Femur (tissue), 1 donor: ENCODE results near the gene CENPO.

Experiments
- DNase-seq: peaks from one replicate; pipeline ENCODE4 v3.0.0-alpha.2; 2017

The CENPO gene, protein sequence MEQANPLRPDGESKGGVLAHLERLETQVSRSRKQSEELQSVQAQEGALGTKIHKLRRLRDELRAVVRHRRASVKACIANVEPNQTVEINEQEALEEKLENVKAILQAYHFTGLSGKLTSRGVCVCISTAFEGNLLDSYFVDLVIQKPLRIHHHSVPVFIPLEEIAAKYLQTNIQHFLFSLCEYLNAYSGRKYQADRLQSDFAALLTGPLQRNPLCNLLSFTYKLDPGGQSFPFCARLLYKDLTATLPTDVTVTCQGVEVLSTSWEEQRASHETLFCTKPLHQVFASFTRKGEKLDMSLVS

DNA sequence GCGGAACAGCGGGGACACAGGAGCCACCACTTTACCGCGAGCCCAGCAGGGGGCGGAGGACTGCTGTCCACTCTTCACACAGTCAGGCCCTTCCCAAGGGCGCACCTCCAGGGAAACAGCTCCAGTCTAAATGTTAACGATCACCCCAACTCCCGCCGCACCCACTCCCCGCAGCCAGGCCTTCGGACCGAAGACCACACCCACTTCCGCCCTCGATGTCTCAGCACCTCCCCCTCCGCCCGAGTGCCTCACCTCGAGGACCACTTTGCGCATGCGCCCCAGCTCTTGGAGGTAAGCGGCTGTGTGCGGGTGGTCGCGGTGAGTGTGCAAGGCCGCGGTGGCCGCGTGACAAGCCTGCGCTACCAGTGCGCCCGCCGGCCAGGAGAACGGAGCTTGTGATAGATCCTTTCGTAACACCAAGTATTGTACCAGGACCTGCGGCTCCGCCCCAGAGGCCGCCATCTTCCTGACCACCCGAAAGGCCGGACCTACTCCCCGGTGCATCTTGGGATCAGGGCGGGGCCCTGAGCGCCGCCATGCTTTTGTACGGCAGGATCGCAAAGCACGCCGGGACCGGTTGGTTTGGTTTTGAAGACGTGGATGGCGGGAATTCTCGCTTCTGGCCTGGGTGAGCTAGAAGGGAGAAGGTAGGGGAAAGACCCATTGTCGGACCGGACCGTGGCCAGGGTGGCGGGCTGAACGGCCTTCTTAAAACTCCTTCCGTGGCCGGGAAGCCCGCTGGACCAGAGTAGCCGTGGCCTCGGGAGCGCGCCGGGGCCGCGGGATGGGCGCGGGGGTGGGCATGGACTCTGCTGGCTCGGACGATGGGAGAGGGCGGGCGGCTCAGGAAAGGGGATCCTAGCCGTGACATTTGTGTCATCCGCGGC lies at the start of gene CENPO, which contains the start of gene PTRHD1:
CENPO (plus strand) TSS at position 552 of the 887 bp plus-strand sequence. CDS start 495 bp downstream, outside the sequence.
PTRHD1 (minus strand) TSS at position 518 of the 887 bp plus-strand sequence; CDS start at position 504, 14 bp downstream.
- DNase-seq: peak; percentile 98

DNA sequence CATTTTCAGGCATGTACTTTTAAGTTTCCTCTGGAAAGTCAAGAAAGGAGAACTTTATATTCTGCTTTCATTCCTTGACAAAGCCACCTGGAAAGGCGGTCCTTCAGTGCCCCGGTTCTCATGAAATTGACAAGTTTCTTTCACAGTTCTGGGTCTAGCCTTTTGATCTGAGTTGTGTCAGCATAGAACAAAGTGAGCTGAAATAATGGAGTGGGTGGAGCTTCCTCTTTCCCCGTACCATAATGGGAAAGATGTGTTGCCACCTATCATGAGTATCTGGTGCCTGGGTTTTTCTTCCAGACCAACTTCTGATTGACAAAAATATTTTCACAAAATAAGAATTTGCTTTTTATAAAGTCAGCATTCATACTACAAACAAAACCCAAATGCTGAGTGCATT lies 49.3 kb upstream of the CENPO start:
- DNase-seq: no peak

DNA sequence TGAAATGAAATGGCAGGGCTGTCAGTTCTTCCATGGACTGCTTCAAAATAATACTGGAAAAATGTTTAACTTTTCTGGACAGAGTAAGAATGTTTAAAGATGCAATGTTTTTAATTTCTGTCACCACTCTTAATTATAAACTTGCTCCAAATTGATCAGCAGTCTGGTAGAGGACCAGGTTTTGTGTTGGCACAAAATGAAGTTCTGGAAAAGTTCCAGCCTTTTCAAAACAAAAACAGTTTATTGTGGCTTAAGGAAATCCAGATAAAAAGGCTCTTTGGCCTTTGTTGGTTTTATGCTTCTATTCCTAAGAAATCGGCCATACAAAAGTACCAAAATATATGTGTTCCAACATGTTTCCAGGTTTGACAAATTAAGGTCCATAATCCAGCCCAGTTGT lies 48.9 kb upstream of the CENPO start:
- DNase-seq: no peak

DNA sequence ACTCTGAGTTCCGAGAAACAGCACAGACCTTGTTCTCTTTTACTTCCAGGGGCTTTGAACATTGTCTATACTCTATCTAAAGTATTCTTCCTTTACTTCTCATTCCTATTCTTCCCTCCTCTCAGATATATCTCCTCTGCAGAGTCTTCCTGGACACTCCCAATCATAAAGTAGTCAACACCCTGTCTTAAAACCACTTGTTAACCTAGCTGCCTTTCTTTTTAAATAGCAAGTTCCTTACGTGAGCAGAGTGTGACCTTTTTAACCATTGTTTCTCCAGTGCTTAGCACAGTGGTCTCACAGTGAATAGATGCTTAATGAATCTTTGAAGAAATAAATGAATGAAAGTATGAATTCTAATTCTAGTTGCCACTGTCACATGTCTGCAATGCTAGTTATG lies 47.4 kb upstream of the CENPO start:
- no peak for DNase-seq

DNA sequence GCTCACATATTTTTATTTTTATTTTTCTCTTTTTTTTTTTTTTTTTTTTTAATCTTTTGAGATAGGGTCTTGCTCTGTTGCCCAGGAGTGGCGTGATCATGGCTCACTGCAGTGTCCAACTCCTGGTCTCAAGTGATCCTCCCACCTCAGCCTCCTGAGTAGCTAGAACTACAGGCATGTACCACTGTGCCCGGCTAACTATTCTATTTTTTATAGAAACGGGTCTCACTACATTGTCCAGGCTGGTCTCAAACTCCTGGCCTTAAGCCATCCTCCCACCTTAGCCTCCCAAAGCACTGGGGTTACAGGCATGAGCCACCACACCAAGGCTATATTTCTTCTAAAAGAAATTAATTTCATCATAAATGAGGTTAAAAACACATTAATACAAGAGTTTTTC lies 45.9 kb upstream of the CENPO start:
- DNase-seq: no peak

DNA sequence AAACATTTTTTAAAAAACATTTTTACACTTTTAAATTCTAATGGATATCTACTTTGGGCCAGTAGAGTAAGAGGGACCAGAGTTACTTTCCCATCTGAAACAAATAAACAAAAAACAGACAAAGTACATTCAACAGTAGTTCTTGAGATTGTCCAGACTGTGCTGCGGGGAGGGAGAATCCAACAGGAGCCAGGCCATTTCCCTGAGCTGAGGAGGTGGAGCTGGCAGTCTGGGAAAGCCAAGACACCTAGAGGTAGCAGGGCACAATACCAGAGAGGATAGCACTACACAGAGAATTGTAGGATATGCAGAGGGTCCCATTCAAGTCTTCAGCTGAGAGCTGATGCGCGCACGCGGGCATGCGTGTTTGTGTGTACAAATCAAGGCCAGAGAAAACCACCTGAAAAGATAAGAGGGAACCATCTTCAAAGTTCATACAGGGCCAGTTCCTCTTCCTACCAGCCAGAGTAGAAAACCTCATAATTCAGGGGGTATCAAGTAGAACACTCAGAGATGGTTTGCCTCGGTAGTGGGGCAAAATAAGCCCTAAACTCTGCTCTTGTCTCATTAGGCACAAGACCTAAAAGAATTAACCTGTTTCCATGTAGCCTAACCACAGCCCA lies 44.0 kb upstream of the CENPO start:
- no peak for DNase-seq

DNA sequence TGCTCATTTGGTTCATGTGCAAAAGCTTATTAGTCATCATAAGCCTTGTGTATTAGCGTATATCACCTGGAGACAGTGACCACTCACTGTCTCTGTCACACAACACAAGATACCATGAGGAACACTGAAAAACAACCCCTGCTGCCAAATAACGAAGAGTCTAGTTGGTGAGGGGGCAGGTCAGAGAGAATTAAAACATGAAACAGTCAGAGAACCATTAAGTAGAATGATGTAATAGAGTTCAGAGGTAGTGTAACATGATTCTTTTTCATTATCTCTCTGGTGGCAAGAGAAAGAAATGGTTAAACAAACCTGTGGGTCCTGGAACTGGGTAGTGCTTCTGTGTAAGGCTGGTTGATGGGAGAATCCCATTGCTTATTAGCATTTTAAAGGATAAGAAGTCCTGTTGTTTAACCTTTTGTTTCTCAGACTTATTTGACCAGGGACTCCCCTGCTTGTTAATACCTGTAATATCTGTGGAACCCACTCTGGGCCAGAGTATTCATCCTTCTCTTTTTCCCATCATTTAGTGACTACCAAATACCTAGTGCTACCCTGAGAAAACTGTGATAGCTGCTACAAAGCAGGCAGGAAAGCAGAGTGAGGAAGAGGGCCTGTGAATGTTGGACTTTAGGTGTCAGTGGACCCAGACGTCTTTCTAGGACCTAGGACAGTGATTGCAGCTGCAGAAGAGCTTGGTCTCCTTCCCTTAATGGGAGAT lies 38.1 kb upstream of the CENPO start:
- DNase-seq: no peak

DNA sequence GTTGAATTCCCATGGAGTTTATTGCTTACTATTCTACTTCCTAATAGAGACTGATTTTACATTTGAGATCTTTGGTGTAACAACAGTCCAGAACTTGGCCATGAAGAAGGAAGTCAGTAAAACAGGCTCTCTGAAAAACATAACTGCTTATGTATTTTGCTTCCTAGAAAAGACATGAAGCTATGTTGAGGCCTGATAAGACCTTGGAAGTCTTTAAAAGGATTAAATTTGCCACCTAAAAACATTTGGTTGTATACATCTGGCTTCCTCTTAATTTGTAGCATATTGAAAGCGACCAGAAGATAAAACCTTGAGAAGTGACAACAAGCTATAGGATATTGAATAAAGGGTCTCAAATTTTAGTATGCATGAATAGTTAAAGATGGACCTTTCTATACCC lies 36.4 kb upstream of the CENPO start:
- no peak for DNase-seq

DNA sequence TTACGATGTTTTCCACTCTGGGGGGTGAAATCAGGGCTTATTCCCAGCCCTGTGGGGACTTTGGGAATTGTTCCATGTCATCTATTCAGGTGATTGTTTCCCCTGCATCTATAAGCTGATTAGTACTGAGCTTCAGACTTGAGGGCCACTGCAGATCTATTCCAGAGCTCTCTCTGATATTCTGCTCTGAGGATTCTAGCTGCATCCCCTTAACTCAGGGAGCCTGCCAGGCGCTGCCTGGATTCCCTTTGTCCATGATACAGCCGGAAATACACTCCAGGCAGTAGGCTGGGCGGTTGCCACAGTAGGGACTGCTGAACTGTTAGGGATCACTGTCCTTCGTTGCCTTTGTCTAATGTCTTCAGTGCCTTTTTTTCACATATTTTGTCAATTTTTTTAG lies 31.4 kb upstream of the CENPO start:
- DNase-seq: no peak

DNA sequence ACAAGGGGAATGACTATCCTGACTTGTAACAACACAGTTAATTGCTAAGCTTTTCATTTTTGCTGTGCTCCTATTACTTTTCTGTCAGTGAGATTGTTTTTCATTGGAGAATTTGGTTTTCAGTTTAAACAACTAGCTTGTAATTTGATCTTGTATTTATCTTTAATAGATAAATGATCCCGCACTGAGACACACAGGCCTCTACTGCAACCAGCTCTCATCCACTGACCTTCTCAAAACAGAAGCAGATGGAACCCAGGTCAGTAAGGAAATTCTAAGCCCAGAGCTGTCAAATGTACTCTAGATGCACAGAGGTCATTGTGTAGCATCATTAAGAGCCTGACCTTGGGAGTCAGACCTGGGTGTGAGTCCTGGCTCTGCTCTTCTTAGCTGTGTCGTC lies 30.7 kb upstream of the CENPO start:
- no peak for DNase-seq

DNA sequence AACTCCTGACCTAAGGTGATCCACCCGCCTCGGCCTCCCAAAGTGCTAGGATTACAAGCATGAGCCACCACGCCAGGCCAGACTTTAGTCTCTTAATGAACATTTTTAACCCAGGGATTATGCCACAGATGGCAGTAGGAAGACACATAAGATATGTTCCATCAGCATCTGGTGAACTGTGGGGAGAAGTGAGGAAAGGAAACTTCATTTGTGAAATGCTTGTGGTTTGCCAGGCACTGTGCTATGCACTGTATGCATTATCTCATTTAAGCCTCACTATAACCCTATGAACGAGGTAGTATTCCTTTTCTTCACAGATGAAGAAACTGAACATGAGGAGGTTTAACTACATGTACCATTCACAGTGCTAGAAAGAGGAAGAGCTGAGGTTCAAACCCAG lies 29.4 kb upstream of the CENPO start:
- DNase-seq: no peak

DNA sequence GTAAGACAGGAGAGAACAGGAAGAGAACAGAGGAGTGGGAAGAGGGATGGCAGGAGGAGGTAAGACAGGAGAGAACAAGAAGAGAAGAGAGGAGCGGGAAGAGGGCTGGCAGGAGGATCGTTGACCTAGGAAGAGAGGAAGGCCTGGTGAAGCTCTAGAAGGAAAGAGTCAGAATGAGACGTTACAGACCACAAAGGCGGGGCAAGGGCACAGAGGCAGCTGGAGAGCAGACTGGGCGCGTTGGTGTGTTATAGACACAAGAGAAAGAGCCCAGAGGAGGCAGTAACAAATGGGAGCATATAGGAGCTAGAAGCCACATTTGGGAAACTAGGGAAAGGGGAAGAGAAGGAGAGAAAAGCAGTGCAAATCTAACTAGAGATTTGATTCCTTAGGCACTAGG lies 26.6 kb upstream of the CENPO start:
- peak; percentile 44 for DNase-seq

DNA sequence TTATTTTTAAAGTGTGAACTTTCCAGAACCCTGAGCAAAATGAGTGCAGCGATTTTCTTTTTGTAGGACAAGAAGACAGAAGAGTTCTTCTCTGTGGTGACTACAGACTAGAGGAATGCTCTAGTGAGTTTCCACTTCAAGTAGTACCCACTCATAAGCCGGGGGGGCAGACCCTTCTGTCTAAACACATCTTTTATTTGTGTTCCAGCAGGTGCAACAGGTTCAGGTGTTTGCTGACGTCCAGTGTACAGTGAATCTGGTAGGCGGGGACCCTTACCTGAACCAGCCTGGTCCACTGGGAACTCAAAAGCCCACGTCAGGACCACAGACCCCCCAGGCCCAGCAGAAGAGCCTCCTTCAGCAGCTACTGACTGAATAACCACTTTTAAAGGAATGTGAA lies 25.2 kb upstream of the CENPO start:
- no peak for DNase-seq

DNA sequence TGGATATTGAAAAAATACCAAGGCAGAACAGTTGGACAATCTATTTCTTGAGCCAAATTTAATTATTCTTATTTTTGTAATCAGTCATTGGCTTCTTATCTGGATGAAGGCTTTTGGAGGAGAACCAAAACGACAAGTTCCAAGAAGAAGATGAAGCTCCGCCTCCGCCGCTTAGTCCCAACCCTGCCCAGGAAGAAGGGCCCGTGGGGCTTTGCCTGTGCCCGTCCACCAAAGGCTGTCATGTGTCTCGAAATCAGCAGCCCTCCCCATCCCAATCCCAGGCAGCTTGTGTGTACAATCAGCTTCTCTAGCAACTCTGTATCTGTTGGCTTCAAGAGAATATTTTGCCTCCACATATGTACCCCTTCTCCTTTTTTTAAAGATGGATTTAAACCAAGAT lies 24.6 kb upstream of the CENPO start:
- DNase-seq: no peak

DNA sequence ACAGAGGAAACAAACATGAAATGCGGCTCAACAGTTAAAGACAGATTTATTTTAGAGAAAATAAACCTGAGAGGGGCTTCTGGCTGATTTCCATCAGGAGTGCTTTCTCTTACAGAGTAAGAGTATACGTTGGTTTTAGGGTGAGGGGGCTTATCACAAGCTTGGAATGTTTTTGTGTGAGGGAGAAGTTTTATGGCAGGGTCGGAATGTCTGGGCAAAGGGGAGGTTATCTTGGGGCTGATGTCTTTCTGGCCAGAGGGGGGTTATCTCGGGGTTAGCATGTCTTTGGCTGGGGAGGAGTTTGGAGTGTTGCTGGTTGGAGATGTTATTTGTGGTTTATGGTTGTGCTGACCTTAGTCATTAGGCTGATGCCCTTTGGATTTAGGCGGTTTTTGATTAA lies 22.2 kb upstream of the CENPO start:
- no peak for DNase-seq

DNA sequence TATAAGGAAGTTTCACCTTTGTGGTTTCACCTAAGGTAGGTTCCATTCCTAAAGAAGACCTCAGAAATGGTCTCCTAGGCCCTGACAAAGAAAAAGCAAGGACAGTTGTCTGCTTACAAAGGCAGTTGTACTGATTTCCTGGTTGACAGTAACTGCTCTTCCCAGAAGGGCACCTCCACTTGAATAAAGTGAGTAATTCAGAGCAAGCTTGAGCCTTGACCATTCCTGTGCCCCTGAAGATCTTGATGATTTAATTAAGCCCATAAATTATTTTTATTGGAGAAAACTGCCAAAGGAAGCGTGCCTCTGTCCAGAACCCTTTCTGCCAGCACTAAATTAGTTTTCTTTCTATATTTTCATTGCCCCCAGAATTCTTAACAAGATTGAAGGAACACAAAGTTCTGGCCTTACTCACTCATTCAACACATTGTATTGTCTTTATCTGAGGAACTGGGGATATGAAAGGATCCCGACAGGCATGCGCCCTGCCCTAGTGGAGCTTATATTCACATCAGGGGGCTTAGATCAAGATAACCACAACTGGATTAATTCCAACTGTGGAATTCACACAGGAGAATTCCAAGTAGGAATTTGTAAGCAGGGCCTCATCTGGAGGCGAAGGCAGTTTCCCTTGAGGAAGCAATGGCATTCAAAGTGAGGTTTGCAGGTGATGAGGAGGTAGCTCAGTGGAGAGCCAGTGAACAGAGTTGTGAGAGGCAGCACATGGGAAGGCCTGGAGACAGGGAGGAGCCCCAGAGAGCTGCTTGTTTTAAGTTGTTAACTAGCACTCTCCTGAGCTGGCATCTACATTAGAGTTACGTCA lies 21.2 kb upstream of the CENPO start:
- no peak for DNase-seq

DNA sequence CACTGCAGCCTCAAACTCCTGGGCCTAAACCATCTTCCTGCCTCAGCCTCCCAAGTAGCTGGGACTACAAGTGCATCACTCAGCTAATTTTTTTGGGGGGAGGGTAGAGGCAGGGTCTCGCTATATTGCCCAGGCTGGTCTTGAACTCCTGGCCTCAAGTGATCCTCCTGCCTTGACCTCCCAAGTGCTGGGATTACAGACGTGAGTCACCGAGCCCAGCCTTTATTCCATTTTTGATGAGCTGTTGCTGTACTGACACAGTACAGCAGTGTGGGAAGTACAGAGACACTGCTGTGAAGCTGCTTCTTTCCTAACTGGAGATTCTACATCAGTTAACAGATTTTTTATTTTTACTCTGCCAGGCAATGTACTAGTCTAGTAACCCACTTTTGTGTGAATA lies 18.9 kb upstream of the CENPO start:
- DNase-seq: no peak

DNA sequence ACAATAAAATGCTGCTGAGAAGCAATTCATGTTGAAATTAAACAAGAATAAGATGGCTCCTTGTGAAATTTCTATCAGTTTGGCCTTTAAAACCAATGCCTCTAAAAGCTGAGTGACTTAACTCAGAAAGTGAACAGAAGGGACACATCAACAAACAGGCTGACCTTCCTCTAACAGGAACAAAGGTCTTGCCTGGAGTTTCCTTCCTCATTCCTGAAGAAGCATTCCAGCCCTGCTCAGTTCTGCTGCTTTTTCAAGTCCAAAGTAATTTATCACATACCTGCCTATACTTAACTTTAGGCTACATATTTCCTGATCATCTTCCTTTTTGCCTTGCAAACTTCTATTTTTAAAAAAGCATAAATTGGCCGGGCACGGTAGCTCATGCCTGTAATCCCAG lies 14.1 kb upstream of the CENPO start:
- DNase-seq: no peak

DNA sequence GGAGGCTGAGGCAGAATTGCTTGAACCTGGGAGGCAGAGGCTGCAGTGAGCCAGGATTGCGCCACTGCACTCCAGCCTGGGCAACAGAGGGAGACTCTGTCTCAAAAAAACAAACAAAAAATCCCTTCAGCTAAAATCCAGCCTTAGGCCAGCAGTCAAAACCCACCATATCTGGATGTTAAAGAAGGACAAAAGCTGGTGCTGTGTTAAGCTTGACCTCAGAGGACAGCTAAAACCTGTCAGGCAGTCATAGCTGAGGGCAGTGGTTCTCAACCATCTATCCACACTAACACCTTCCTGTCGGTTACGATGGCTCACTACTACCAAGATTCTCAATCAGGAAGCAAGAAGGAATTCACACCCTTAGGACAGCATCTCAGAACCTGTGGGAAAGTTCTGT lies 9.6 kb upstream of the CENPO start:
- DNase-seq: no peak

DNA sequence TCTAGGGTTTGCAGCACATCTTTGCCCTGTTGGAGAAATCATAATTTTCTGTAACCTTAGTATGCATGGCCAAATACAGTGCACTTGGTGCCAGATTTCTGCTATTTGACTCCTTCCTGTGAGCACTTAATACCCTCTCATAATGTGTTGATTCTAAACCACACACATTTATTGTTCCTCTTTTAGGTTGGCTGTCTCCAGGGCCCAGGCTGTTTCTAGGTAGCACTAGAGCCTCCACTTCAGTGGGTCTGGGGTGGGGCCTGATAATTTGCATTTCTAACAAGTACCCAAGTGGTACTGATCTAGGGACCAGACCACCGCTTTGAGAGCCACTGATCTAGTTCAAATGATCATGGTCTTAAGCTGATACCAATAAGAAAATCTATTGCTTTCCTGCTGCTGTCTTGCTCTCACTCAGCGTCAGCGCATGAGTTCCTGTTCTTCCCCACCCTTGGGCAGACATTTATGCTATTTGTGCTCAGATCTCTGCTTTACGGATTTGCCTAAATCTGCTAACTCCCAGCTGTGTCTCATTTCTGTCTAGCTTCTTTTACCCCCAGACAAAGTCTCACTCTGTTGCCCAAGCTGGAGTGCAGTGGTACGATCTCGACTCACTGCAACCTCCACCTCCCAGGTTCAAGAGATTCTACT lies 7.4 kb upstream of the CENPO start:
- DNase-seq: no peak

DNA sequence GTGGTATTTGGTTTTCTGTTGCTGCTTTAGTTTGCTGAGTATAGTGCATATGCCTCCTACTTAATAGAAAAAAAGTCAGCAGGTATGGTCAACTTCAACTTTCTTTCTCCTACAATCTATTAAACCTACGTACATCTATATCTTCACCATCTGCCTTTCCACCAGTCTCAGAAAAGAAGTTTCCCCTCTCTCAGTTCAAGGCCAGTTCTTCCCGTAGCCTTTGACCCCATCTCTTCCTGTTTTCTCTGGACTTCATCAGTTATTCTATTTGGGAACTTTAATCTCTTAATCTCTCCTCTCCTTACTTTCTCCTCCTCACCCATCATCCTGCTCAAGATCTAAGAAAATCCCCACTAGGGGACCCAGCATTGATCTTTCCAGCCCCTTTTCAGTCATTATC lies 5.7 kb upstream of the CENPO start:
- DNase-seq: no peak

DNA sequence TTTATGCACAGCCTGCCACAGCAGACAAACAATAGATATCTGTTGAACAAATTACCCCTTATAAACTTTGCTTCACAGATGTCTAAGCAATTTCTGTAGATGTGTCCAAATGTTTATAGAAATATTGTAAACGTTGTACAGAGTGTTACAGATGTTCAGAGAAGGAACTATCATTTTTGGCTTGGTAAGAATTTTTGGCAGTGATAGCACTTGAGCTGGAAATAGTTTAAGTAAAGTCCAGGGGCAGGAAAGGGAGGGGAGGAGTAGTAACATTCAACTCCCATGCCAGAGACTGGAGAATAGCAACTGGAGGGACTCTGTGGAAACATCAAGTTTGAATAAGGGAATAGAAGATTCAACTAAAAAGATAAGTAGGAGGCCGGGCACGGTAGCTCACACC lies 4.4 kb upstream of the CENPO start:
- DNase-seq: no peak
